Measurements from ENCODE around the gene ANKS1A.
"Not testable (repeated sequence)": the region's sequence is repeated elsewhere in the genome, so short reads cannot be mapped to it uniquely, and the experiment has no call there.

Gene ANKS1A

DNA sequence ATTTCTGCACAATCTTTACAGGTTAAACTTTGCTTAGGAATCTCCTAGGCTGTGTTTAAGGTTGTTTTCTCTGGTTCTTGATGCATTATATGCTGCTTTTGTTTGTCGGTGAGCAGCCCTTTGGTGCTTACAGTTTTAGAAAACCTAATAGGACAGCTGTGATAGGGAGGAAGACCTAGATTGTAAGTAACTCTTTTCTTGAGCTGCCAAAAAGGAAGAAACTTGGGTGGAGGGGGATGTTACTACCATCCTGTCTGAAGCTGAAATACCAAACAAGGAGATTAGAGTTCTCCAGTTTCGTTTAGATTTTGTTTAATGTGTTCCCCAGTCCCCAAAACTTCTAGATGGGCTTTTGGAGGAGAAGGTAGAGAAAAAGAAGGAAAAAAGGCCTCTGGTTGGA lies 72.0 kb downstream of the ANKS1A start:
- DNase-seq = no peak

GRCh38 chr6:34961574-34961973 lies 72.5 kb downstream of the ANKS1A start:
- no peak for DNase-seq

- DNase-seq = no peak
Measured at GRCh38 chr6:34964564-34964963, 75.5 kb downstream of the ANKS1A start.

GRCh38 chr6:34967461-34967860 lies 78.4 kb downstream of the ANKS1A start:
- no peak for DNase-seq

DNA sequence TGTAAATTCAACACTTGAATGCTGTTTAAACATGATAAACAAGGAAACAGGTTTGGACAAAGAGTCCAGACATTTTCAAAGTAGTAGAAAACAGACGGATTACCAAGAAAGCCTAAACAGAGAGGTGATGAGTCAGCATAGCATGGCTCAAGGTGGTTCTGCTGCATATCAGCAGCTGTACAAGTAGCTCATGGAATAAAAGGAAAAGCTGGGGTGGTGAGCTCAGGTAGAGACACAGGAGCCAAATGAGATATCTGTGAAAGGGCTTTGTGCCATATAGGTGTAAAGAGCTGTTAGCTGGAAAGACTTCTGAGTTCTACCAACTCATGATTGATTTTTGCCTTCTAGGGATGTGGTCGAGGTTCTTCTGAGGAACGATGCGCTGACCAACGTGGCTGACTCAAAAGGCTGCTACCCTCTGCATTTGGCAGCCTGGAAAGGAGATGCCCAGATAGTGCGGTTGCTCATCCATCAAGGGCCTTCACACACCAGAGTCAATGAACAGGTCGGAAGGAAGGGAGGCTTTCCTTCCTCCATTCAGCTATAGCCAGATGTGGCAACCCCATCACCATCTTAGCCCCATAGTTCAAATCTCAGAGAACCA lies 80.7 kb downstream of the ANKS1A start:
- no peak for DNase-seq

GRCh38 chr6:34970488-34970887 lies 81.4 kb downstream of the ANKS1A start:
- no peak for DNase-seq

GRCh38 chr6:34970957-34971356 lies 81.9 kb downstream of the ANKS1A start:
- no peak for DNase-seq

DNA sequence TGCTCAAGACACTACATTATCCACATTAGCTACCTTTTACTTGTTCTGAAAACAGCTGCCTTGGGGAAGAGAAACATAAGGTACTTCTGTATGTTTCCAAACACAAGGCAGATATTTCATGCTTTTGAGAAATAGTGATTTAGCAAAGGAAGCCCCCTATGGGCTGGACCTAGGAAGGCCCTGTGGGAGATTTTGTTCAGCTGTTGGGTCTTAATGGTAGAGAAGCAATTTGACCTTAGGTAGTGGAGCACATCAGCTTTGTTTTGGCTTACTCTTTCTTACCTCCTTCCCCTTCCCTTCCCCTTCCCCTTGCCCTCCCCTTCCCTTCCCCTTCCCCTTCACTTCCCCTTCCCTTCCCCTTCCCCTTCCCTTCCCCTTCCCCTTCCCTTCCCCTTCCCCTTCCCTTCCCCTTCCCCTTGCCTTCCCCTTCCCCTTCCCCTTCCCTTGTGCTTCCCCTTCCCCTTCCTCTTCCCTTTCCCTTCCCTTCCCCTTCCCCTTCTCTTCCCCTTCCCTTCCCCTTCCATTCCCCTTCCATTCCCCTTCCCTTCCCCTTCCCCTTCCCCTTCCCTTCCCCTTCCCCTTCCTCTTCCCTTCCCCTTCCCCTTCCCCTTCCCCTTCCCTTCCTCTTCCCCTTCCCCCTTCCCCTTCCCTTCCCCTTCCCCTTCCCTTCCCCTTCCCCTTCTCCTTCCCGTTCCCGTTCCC lies 84.6 kb downstream of the ANKS1A start:
- DNase-seq = no peak

- no peak for DNase-seq
Measured at GRCh38 chr6:34974249-34974642, 85.2 kb downstream of the ANKS1A start.

- DNase-seq = no peak
Measured at GRCh38 chr6:34976239-34976638, 87.2 kb downstream of the ANKS1A start.

DNA sequence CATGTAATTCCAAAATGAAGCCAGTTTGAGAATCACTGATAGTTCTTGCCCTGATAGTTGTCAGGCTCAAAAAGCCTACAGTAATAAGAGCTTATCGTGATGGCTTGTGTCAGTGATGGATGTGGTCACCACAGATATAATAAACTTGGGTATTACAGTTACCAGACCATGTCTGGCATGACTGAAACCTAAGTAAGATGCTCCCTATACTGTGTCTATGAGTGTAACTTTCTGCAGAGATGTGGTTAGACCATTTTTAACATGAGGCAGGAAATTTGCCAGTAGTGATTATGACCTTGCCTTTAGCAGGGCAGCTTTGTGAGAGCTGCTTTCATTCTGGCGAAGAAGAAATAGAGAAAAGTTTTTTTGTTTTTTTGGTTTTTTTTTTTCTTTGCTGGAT lies 90.2 kb downstream of the ANKS1A start:
- no peak for DNase-seq

DNA sequence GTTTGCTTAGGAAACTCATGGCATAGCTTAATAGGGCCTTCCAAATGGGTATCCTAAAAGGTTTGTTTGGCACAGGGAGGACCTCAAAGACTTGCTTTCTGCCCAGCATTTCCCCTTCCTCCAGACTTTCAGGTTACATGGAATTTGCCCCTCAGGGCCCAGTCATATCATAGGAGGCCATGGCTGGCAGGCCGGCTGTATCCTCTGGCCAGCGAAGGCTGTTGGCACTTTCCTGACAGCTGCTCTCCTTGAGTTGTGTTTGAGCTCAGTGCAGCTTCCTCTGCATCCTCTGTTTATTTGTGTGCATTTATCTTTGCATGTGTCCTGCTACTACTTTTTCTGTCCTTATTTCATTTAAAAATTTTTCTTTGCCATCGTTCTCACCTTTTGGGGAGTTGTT lies 90.9 kb downstream of the ANKS1A start:
- DNase-seq = no peak

DNA sequence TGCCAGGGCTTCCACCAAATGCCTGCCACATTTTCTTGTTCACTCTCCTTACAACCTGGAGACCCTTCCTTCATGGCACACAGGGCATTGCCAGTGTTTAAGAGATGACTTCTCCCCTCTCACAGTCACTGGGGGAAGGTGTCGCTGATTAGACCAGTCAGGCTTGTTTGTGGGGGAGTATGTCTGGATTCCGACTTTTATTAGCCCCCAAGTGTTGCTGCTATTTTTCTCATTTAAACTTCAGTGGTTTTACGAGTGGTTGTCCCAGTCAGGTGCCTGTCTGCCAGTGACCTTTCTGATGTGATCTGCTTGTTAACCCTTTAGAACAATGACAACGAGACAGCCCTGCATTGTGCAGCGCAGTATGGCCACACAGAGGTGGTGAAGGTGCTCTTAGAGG lies 92.3 kb downstream of the ANKS1A start:
- DNase-seq = no peak

DNA sequence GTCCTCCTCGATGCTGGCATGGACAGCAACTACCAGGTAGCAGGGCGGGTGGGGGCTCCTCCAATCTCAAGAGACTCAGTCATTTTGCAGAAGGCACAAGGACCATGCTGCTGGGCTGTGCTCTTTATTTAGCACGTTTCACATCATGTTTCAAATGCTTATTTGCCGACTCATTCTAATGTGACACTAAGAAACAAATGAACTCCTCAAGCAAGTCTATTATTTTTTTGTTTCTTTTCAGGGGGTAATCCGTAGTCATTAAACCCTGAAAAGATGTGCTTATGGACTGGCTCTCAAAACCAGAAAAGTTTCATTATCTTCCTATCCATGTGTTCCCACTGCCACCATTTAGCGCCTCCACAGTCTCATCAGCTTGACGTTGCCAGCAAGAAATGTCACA lies 92.9 kb downstream of the ANKS1A start:
- no peak for DNase-seq

DNA sequence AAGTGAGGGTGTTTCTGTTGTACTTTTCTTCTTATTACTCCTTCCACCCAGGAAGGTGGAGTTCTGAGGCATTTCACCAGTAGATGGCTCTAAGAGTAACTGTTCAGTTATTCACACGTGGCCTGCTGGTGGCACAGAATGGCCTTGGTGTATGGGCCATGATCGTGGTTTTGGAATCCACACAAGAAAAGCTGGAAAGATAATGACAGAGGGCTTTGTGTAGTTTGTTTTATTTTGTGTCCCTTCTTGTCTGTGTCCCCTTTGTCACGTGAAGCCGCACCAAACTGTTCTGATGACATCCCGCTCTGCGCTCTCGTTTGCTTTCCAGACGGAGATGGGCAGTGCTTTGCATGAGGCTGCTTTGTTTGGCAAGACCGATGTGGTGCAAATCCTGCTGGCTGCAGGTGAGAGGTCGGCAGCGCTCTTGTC lies 93.4 kb downstream of the ANKS1A start:
- DNase-seq = no peak

DNA sequence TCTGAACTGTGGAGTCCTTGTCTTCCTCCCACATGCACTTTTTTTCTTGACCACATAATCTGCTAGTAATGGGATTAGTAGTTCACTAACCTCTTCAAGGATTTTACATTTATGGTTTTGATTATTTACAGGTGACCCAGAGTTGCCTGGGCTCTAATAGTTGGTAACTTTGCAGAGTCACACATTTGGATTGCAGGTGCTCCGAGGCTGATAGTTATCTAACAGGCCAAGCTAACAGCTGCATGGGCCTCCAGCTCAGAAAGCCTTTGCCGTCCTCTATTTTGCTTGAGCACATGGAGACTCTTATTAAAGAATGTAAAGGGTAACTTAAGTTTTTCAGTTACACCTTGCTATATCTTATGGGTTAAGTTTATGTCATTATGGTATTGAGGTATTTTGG lies 95.4 kb downstream of the ANKS1A start:
- no peak for DNase-seq

DNA sequence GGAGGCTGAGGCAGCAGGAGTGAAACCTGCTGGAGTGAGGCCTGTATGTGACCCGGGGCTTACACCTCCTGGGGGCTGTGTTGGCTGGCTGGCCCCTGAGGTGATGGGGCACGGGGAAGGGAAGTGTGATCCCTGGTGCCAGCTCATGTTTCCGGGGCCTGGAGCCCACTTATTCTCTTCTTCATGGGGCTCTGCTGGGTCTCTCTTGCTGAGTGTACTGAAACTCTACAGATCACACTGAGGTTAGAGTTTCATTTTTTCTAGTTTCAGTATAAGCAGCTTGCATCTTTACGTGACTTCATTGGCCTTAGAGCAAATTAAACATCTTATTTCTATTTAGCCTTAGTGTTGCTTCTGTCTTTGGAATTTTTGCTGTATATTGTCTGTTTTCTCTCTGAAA lies 96.2 kb downstream of the ANKS1A start:
- DNase-seq = no peak

DNA sequence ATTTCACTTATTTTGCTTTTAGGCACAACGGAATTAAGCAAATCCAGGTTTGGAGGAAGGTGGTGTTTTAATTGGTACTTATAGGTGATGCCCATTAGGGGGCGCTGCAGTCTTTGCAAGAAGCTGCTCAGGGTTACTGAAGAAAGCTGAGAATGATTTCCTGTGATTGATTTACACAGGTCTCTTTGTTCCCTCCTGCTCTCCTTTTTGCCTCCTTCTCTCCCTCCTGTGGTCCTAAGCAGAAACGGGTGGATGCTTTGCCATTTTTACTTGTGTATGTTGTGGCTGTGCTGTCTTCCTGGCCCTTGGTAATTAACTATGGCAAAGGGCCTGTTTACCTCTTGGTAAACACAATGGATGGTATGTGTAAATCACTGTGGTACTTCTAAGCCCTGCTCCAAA lies 97.8 kb downstream of the ANKS1A start:
- peak; percentile 49 for DNase-seq

DNA sequence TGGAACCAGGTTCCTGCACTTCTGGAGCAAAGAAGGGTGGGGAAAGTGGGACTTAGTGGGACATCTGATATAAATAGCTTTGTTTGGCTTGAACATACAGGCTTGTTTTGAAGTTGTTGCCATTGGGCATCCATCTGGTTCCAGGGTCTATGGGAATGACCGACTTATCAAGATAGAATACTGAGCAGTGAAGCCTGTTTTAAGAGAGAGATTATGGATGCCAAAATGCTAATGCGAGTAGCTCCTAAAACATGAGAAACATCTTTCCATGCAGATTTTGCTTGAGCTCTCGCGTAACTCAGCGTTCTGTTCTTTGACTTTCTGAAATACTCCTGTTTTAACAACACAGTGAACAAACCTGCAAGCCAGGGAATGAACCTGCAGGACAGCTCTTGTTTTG lies 98.5 kb downstream of the ANKS1A start:
- no peak for DNase-seq

GRCh38 chr6:34990971-34991560 lies 102.0 kb downstream of the ANKS1A start:
- no peak for DNase-seq

- no peak for DNase-seq
Measured at GRCh38 chr6:34992376-34992775, 103.3 kb downstream of the ANKS1A start.

- DNase-seq = no peak
Measured at GRCh38 chr6:34993213-34993612, 104.2 kb downstream of the ANKS1A start.

GRCh38 chr6:34994693-34995092 lies 105.6 kb downstream of the ANKS1A start:
- no peak for DNase-seq

DNA sequence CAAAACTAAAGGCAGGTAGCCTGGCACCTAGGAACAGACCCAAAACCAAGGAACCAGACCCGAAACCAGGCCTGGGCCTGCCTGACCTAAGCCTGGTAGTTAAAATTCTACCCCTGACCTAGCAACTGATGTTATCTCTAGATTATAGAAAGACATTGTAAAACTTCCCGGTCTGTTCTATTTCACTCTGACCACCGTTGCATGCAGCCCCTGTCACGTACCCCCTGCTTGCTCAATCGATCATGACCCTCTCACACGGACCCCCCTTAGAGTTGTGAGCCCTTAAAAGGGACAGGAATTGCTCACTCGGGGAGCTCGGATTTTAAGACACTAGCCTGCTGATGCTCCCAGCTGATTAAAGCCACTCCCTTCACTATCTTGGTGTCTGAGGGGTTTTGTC lies 109.4 kb downstream of the ANKS1A start:
- DNase-seq = not testable (repeated sequence)

GRCh38 chr6:34999153-34999552 lies 110.1 kb downstream of the ANKS1A start:
- not testable (repeated sequence) for DNase-seq

Measured in T-helper 9 cell (primary cell).